GM21717 (cell line): ENCODE results near the gene LIMS2.

Source experiments
- ATAC-seq: cut with Tn5 transposase; IDR thresholded peaks from one replicate; pipeline ENCODE4 v1.9.1; 2021; ENCODE audit warnings: mild to moderate bottlenecking, moderate library complexity; ENCODE audit not compliant: unreplicated experiment

LIMS2 gene

DNA sequence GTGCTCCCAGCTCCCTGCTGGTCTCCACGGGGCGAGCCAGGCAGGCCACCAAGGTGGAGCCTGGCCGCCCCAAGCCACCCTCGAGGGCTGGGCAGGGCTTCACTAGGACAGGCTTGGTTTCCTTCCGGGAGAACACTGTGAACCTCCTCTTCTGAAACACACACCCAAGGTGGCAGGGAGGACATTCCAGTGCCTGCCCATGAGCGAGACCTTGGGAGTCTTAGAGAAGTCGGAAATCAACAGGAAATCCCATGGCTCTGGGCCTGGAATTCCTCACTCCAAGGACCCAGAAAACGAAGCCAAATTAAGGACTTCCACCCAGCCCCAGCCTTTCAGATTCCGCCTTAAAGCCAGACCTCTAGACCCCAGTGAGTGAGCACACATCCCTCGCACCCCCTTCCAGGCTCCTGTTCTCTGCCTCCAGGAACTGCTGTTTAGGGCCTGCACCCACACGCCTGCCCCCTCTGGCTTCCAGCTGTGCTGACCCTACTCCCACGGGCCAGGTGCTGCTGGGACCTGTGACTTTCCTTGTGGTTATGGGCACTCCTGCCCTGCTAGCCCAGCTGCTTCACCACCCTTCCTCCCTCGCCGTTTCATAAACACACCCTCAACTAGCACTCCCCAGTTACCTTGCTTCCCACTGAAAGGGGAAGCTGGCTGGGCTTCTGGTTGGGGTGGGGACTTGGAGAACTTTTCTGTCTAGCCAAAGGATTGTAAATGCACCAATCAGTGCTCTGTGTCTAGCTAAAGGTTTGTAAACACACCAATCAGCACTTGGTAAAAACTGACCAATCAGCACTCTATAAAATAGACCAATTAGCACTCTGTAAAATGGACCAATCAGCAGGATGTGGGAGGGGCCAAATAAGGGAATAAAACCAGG lies 15.7 kb downstream of the LIMS2 start:
- ATAC-seq: no peak

DNA sequence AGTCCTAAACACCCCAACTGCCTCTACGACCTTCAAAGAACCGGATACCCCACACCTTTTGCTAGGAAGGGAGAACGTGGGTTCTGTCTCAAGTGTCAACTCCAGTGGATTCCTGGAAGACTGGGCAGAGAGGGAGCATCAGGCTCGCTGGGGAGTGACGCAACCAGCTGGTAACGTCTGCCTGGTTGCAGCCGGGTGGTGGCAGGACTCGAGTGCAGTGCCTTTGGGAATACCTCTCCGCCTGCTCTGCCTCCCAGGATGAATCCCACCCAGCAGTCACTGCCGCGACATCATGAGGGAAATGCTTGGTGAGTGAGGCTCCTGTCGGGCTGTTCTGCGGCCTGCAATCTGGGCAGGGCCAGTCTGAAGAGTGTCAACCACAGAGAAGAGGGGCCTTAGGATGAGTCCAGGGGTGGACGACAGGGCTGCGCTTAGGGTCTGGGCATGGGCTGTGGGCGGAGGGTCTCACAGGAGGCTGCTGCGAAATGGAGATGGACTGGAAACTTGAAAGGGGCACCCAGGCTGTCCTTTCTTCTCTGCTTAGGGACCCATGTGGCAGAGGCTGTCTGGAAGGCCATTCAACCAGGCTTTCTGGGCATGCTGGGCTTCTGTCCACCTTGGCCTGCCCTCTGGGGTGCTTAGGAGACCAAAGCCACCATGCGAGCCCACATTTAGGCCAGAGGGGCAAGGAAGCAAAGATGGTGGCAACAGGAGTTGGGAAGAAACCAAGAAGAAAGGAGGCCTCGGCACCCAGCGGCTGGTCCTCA lies 16.5 kb downstream of the LIMS2 start:
- no peak for ATAC-seq

DNA sequence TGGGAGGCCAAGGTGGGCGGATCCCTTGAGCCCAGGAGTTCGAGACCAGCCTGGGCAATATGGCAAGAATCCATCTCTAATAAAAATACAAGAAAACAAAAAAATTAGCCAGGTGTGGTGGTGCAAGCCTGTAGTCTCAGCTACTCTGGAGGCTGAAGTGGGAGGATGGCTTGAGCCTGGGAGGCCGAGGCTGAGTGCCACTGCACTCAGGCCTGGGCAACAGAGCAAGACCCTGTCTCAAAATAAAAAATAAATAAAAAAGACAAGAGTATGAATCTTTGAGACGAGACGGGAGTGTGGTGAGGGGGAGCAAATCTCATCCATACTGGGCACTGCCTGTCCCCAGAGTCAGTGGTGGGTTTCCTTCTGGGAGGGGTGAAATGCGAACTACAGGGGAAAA lies 17.2 kb downstream of the LIMS2 start:
- ATAC-seq: no peak

DNA sequence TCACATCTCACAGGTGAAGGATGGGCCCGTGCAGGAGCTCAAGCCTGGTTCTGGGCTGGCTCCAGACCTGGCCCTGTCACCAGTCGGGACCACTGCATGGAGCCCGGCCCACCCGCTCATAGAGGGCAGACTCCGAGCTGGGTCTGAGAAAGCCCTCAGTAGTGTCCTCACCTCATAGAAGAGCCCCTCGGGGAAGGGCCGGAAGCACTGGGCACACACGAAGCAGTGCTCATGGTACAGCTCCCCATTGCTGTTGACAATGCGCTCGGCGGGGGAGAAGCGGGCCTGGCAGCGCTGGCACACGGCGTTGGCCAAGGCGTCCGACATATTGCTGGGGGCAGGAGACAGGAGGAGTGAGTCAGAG lies 18.1 kb downstream of the LIMS2 start:
- ATAC-seq: no peak

DNA sequence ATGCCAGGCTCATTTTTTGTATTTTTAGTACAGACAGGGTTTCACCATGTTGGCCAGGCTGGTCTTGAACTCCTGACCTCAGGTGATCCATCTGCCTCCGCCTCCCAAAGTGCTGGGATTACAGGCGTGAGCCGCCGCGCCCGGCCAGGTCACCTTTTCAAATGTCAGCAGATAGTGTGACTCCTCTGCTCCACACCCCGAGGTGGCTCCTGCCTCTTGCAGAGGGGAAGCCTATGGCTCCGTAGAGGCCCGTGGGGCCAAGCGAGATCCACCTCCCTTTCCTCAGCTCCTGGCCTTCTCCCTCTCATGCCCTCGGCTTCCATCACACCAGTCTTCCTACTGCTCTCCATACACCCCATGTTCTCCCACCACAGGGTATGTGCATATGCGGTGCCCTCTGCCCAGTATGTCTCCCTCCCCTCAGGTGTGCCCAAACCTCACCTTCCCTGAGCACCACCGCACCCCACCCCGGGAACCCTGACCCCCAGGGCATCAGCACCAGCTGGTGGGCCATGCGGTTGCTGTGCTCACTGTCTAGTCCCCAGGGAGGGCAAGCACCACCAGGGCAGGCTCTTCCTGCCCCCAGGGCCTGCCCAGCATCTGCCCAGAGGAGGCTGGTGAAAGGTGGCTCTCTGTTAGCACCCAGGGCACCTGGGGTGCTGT lies 18.6 kb downstream of the LIMS2 start:
- no peak for ATAC-seq

DNA sequence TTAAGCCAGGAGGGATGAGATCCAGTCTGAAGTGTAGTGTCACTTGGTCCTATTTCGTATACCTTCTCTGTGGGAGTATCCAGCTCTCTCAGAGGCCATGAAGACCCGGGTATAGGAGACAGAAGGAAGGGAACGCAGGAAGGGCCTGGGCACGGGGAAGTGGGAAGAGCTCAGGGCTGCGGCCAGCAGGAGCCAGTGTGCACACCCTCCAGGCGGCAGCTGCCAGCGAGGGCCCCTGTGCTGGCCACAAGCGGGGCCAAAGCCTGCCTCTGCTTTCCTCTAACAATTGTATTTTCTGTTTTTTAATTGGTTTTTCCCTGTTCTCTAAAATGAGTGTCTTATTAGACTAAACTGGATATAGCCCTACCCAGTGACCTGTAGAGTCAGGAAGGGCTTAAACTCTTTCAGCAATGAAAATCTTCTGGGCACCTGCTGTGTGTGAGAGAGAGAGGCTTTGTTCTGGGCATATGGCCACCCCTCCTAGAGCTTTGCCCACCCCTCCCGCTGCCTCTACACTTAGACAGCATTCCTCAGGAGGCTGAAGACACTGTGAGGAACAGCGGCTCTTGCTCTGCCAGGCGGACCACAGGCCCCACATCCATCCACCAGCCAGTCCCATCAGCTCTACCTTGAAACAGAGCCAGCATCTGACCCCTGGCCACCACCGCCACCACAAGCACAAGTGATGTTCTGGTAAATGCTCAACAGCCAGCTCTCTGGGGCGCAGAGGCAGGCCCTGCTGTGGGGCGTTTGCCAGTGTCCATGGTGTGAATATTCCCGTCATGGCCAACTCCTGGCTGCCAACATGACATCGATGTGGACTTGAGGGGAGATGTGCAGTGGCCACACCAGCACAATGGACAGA lies 19.9 kb downstream of the LIMS2 start:
- no peak for ATAC-seq

DNA sequence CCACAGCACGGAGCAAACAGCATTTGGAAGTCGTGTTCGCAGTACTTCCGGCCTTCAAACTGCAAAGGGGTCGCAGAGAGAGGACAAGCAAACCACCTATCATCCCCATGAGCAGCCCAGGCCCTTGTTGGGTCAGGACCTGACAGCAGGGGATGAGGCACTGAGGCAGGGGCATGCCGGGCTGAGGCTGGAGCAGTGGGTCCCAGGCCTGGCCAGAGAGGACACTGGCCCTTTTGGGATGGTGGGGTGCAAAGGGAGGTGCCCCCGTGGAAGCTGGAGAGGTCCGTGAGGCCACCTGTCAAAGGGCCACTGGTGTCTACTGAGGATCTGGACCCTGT lies 20.5 kb downstream of the LIMS2 start:
- ATAC-seq: no peak

DNA sequence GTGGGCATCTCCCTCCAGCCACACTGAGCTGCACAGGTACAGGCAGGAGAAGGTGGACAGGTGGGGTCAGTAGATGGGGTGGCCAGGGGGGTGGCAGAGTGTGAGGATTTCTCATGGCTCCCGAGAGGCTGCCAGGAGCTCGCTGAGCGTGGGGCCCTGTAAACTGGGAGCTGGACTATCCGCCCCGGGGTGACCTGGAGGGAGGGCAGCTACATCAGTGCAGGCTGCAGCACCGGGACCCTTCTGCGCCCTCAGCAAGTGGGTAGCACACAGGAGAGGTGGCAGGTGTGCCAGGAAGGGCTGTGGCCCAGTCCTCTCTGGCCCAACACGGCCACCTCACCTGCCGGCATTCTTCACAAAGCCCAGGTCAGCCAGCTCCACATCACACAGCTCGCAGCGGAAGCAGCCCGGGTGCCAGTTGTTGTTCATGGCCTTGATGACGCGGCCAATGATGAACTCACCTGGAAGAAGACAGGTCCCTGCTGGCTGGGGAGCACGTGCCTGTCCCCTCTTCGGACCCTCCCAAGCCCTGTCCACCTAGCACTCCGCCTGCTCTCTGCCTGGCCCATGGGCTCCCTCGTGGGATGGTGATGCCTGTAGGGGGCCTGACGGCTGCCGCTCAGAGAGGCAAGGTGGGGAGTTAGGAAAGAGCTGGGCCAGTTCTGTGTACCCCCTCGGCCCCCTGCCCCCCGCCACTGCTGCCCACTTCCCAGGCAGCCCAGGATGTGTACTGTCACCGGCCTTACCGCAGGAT lies 21.1 kb downstream of the LIMS2 start:
- no peak for ATAC-seq

DNA sequence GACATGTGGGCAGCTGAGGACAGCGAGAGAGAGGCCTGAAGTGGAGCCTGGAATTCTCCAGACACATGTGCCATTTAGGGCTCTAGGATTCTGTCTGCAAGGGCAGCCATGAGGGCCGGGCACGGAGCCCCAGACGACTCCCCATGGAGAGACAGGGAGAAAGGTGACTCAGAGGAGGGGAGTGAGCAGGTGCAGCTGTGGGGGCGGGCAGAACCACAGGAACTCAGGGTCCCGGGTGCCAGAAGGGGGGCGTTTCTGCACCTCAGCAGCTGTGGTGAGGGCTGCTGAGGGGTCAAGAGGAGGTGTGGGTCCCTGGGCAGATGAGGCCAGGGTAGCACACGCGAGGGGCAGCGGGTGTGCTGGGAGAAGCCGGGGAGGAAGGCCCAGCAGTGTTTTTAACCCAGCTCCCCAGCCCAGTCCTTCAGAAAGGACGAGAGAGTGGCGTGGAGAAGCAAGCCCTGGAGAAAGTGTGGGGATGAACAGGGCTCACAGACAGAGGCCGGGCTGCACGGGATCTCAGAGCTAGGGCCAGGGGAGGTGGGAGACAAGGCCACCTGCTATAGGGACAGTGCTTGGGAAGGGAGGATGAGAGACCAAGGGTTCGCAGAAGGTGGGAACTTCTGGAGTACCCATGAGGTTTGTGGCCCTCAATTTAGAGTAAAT lies 21.8 kb downstream of the LIMS2 start:
- no peak for ATAC-seq

DNA sequence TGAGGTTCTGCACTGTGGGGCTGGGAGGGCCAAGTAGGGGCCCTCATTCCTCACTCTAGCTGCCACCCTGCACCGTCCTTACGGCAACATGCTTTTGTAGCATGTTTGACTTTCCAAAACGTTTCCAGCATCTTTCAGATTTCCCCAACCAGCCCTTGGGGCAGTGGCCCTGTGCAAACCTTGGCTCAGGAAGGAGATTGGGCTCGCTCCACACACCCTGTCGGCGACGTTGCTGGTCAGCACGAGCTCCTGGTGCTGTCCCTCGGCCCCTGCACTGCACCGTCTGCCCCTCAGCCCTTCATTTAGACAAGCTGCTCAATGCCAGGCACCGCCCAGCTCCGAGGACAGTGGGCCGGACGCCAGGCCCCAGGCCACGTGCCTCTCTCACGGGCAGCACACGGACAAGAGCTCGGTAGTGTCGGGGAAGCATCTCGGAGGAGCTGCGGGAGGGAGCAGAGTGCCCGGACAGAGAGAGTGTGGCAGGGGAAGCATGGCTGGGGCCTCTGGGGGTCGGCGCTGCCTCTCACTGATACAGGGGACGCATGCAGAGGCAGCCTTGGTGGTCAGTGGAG lies 22.5 kb downstream of the LIMS2 start:
- ATAC-seq: no peak

DNA sequence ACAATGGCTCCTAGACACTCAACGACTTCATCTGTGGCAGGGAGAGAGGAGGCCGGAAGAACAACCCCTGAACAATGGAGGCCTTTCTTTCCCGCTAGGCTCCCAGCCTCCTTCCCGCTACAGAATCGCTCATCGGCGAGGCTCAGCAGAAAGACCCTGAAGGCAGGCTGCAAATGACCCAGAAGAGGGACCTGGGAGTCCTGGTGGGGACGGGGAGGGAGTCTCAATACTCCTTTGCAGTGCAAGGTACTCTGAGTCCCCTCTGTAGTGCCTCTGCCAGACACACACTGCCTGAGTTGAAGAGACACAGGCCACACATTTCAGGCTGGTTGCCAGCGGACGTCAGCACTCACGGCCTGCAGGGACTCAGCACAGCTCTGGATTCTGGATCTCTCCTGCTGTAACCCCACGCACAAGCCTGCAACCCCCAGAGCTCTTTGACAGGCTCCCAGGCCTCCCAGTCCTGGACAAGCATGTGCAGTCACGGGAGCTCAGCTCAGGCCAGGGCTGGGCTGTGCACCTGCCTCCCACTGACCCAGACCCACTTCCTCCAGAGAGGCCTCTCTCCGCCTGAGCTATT lies 23.3 kb downstream of the LIMS2 start:
- ATAC-seq: no peak

DNA sequence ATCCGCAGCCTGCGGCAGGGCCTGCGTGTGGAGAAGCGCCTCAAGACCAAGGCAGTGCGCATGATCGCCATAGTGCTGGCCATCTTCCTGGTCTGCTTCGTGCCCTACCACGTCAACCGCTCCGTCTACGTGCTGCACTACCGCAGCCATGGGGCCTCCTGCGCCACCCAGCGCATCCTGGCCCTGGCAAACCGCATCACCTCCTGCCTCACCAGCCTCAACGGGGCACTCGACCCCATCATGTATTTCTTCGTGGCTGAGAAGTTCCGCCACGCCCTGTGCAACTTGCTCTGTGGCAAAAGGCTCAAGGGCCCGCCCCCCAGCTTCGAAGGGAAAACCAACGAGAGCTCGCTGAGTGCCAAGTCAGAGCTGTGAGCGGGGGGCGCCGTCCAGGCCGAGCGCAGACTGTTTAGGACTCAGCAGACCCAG lies 23.9 kb downstream of the LIMS2 start:
- no peak for ATAC-seq

DNA sequence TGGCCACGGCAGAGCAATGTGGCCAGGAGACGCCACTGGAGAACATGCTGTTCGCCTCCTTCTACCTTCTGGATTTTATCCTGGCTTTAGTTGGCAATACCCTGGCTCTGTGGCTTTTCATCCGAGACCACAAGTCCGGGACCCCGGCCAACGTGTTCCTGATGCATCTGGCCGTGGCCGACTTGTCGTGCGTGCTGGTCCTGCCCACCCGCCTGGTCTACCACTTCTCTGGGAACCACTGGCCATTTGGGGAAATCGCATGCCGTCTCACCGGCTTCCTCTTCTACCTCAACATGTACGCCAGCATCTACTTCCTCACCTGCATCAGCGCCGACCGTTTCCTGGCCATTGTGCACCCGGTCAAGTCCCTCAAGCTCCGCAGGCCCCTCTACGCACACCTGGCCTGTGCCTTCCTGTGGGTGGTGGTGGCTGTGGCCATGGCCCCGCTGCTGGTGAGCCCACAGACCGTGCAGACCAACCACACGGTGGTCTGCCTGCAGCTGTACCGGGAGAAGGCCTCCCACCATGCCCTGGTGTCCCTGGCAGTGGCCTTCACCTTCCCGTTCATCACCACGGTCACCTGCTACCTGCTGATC lies 24.4 kb downstream of the LIMS2 start:
- ATAC-seq: no peak

DNA sequence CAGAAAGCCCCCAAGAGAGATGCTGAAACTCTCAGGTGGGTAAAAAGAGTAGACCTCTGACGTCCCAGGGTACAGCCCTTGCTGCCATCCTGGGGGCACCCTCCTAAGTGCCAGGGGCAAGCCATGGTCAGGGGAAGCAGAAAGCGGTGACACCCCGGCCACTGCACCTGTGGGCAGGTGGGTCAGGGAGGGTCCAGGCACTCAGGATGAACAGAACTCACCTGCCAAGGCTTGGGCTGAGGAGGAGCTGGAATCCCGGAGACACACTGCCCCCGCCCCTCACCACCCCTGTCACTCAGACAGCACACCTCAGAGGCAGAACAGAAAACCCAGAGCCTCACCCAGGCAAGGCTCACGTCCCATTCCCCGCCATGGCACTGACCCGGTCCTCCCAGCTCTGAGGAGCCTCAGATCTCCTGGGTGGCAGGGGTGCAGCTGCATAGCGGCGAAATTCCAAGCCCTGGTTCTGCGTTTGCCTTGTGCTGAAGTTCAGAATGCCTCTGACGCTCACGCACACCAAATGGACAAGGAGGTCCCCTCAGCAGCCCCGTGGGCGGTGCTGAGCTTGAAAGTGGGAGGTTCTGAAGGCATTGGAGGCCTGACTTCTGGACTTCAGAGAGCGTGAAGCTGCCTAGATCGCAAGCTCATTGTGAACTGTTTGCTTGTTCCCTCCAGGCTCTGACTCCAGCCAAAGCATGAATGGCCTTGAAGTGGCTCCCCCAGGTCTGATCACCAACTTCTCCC lies 25.1 kb downstream of the LIMS2 start:
- no peak for ATAC-seq

DNA sequence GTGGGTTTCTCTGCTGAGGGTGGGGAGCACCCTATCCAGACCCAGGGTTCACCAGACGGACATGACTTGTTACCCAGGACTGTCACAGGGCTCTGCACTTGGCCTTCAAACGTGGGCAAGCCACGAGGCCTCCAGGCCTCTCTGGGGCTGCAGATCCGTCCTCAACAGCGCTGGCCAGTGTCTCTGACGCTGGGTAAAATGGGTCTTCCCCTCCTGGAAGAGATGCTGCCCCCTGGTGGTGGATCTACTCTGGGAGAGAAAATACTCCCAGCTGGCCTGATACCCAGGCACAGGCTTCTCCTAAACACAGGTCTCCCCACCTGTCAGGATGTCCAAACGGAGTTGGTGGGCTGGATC lies 25.7 kb downstream of the LIMS2 start:
- ATAC-seq: peak; percentile 61

DNA sequence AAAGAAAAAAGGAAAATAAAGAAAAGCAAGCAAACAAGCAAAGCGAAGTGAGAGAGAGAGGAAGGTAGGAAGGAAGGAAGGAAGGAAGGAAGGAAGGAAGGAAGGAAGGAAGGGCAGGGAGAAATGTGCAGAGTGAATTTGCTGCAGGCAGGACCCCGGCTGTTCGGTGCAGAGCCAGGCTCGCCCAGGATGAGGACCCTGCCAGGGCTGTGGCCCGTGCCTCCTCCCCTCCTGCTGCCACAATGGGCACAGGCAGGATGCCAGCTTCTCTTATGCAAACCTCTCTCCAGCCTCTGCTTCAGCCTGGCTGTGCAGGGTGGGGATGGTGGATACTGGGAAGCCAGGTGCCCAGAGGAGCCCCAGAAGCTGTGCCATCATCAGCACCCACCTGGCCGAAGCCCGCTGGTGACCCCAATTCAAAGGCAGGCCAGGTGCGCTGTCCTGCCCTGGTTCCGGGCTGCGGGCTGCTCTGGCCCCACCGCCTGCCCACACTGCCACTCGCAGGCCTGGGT lies 26.2 kb downstream of the LIMS2 start:
- no peak for ATAC-seq

DNA sequence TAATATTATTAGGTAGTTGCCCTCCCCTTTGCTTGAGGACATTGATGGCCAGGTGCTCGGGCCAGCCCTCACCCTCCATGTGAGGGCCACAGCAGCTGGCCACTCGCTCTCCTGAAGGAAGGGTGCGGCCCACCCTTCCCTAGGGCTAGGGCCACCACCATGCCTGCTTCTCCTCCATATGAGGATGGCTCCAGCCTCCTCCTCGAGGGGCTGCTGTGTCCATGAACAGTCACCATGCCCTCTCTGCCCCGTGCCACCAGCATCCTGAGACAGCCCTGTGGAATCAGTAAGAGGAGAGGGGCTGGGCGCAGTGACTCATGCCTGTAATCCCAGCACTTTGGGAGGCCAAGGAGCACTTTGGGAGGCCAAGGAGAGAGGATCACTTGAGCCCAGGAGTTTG lies 27.0 kb downstream of the LIMS2 start:
- no peak for ATAC-seq
